Iris pigment epithelial cell (primary cell): ENCODE results near the gene CDC45.

ENCODE experiments used
- DNase-seq: peaks from one replicate; pipeline ENCODE4 v3.0.0-alpha.2; 2011; ENCODE audit warnings: low read depth

CDC45 gene

GRCh38 chr22:19566279-19567156 is 86.8 kb downstream of the CDC45 start:
- no peak for DNase-seq

- no peak for DNase-seq
Observed at GRCh38 chr22:19567157-19568009, 87.7 kb downstream of the CDC45 start.

GRCh38 chr22:19568337-19569275 is 88.9 kb downstream of the CDC45 start:
- peak; percentile 94 for DNase-seq

GRCh38 chr22:19569276-19569640 is 89.5 kb downstream of the CDC45 start:
- no peak for DNase-seq

GRCh38 chr22:19569976-19570375 is 90.3 kb downstream of the CDC45 start:
- DNase-seq: no peak
